Amniotic stem cell (primary cell): Measurements from ENCODE around the gene CRACR2A.

Source experiments
- DNase-seq: peaks from one replicate; lab custom pipeline; 2025; lab: John Stamatoyannopoulos, UW

CRACR2A gene

DNA sequence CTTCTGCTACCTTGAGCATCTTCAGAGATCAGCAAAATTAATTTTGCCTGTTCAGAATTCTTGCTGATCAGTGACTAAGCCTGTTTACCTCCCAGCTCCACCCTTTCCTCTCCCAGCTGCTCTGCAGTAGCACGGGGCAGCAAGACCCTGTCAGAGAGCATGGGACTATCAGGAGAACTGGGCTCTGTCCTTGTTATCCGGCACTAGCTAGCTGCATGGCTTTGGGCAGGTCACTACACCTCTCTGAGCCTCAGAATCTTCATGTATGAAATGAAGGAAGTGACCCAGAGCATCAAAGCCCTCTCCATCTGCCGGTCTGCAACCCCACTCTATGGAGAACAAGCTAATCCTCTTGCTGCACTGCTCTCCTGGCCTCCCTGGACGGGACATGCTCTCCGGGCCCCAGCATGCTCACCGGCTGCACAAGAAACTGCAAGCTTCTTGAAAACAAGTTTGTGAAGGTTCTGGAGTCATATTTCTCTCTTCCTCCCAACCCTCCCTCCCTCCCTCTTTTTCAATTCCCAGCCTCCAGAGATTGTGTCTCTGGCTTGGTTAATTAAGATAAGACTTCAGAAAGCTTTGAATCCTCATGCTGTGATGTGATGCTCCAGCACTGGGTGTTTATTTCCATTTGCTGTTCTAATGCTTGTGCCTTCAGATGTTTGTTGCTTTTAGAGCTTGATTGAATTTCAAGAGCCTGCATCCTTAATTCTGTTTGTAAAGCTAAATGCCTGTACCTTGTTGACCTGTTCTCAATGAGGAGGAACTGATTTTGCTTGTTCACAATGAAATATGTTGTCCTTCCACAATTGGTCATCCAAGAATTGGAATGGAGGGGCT, 101.1 kb downstream of the CRACR2A start:
- DNase-seq = no peak

DNA sequence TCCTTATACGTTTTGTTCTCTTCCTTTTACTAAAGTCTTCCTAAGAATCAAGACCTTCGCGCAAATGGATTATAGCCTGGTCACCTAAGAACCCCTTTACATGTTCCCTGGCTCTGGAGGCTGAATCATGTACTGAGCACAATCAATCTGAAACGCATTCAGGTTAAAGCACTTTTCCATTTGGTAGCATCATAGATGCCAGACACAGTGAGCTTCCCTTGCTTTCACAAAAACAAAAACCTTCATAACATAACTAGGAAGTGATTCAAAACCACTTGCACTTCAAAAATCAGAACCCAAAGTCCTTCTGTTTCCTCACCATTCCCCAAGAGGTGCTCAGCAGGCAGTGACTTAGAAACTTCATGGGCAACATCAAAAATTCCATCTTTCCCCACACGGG, 105.4 kb downstream of the CRACR2A start:
- DNase-seq = no peak

DNA sequence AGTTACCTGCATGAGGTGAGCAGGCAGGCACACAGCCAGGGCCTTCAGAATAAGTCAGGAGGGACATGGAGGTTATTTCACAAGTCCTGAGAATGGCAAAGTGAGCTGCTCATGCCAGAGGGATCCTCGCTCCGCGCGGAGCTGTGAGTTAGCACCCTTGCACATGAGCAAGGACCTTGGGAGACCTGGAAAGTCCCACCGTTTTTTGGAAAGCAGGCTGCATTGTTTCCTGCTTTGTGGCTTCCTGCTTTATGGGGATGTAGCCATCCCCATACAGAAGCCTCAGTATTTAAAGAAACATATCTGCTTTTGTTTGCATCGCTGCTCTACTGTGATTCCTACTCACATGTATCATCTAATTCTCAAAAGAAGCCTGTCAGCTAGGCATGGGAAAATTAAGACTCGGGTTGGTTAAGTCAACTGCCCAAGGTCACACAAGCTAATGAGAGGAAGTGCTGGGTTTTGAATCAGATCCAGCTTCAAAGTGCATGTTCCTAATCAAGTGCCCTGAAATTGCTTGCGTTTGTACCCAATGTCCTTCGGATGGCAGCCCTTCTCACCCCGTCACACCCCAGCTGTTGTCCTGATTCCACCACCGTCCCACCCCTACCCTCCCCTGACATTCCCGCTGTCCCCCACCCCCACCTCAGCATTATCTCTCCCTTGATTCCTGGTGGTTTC, 106.2 kb downstream of the CRACR2A start:
- no peak for DNase-seq

DNA sequence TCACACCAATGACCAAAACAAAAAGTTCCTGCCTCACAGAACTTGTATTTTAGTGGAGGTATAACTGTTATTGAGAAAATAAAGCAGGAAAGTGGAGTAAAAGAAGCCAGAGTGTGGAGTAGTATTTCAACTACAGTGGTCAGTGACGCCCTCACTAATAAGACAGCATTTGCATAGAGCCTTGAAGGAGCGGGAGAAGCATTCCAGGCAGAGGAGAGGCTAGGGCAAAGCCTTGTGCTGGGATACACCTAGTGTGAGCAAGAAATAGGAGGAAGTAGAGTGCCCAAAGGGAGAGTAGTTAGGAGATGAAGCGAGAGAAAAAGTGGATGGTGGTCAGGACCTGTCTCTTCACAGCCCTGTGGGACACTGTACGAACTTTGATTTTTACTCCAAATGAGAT, 107.8 kb downstream of the CRACR2A start:
- no peak for DNase-seq

DNA sequence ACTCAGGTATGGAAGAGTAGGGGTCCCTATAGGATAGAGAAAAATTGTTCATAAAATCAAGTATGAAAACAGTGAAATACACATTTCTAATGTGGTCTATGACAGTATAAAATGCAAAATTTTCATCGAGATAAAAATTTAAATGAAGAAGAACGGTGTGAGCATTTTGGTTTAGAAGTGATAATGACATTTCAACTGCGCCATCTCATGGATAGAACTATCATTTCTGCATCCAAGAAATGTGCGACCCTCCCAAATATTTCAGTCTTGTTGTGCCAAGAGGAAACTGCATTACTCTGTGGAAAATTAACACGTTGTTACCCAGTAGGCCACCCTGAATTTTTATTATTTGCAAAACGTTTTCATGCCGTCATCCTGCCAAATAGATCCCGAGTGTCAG, 108.8 kb downstream of the CRACR2A start:
- no peak for DNase-seq

DNA sequence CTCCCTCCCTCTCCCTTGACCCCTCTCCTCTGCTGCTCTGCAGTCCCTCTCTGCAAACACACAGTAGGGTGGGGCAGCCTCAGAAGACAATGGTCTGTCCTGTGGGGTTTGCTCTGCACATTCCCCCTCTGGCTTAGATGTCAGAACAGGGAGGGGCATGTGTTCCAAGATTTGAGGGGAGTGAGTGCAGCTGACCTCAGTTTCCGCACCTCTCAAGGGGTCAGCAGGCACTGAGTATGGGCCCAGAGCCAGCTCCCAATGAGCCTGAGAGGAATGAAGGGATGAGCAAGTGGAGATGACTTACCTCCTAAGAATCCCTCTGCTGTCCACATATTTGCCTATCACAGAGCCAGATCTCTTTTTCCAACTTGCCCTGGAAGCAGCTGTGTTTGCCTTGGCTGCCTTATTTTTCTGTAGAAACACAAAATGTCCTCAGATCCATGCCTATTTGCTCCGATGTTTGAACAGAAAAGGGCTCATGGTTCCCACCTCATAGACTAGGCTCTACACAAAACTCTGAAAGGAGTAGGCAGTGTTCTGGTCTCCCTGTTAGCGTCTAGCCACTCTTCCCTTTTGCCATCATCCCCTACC, 111.4 kb downstream of the CRACR2A start:
- DNase-seq = peak; percentile 41

DNA sequence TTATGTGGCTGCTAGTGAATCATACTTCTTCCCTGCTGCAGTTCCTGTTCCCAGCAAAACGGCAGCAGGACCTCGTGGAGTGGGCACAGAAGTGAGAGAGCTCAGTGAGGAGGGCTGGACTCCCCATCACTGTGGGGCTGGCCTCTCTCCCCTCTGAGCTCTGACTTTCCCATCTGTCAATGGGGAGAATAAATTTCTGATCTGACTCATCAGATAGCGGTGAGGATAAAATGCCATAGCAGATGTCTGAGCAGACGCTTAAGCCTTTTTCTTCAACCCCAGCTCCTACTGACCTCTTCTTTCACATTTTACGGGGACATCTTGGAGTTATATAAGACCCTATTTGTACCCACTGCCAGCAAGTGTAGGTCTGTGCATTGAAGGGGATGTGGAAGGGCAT, 116.6 kb downstream of the CRACR2A start:
- DNase-seq = no peak

DNA sequence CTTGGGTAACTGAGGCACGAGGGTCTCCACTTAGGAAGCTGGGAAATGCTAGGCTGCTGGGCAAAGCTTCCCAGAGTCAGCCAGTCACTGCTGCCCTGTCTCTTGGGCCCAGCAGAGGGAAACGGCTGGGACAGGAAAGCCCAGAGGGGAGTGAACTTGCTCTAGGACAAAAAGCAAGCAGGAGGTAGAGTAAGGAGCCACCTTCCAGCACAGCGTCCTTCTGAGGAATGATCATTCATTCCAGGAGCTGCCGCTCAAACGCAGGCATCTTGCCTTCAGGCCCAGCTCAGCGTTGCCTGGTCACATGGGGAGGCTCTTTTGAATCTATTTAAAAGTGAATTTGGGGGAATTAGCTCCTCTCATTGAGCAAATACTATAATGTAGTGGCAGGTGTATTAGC, 118.6 kb downstream of the CRACR2A start:
- DNase-seq = no peak

DNA sequence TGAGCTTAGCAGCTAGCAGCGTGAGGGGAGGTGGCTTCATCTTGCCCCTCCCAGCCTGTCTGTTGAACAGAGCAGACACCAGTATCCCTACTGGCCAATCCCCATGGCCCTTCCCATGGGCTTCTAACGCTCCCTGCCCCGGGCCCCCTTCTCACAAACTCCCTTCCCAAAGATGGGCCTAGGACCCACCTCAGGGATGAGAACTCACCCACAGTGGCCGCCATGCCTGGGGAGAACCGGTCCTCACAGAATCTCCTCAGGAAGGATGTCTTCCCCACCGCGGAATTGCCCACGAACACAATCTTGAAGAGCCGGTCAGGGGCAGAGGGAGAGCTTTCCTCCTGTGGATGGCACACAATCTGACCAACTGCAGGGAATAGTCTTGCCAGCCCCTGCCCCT, 119.5 kb downstream of the CRACR2A start:
- no peak for DNase-seq

DNA sequence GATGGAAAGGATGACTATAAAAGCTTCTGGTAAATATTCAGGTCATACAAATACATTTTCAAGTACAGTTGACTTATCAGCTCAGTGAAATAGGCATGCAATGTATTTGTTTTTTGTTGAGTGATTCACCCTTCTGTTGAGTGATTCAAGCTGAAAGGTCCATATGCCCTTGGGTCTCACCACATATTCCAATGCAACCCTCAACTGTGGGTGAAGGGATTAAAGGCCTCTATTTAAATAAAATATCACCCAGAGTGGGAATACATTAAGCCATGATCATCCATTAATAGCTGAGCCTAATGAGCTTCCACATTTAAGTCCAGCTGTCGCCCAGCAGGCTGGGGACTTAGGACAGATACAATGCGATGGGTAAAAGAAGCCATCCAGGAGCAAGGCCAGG, 120.2 kb downstream of the CRACR2A start:
- no peak for DNase-seq

DNA sequence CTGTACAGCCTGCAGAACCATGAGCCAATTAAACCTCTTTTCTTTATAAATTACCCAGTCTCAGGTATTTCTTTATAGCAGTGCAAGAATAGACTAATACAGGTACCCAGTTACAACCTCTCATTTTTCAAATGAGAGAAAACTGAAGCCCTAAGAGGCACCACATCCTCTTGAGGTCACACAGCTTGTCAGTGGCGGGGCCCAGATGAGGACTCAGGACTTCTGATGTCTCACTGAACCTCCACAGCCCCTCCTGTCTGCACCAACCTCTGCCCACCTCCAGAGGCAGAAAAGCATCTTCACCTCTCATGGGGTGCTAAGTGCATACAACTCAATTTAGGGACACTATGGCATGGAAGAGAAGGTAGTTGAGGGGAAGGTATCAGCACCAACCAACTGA, 120.7 kb downstream of the CRACR2A start:
- no peak for DNase-seq

DNA sequence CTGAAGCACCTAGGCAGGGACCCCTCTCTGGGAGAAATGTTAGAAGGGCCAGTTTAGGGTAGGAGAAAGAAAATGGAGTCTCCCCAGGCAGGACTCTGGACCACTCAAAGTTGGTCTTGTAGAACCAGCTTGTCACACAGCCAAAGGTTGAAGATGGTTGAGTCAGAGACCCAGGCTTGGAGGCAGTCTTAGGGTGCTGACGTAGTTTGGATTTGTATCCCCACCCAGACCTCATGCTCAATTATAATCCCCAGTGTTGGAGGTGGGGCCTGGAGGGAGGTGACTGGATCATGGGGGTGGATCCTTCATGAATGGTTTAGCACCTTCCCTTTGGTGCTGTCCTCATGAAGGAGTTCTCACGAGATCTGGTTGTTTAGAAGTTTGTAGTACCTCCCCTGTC, 121.2 kb downstream of the CRACR2A start:
- no peak for DNase-seq

DNA sequence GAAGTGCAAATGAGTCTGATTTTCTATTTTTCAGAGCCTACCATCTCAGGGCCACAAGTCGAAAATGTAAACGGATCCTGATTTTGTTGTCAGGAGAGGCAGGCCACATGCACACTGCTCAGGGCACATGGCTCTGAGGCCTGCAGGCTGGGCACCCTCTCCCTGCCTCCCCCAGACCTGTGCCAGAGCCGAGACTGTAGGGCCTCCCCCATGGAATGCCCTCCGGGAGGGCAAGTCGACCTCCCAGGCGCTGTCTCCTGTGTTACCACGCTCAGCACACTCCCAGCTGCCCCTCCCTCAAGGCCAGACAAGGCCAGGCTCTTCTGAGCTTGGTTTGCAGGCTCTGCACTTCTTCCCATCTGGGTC, 121.7 kb downstream of the CRACR2A start:
- DNase-seq = no peak

DNA sequence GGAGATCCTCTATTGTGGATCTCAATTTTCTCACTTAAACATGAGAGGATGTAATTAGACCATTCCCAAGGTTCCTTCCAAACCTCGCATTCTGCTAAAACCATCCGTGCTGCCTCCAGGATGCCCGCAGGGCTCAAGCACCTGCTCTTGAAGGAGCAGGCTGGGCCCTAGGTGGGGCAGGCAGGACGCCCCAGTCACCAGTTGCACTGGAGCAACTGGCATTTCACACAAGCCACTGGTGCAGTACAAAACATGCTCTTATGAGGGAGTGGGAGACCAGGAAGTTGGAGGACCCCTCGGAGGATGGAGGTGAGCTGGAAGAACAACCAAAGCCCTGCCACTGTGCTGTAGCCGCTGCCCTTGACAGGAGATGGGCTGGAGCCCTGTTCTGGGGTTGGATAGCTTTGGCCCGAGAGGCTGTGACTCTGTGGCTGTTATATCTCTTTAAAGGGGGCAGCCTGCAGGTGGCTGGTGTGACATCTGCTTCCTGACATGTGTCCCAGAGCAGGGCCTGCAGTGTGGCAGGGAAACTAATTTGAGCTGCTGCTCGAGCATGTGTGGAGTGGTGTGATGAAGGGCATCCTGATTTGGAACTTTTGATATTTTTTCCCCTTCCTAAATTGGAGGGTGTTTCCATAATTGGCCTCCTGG, 122.2 kb downstream of the CRACR2A start:
- DNase-seq = no peak

DNA sequence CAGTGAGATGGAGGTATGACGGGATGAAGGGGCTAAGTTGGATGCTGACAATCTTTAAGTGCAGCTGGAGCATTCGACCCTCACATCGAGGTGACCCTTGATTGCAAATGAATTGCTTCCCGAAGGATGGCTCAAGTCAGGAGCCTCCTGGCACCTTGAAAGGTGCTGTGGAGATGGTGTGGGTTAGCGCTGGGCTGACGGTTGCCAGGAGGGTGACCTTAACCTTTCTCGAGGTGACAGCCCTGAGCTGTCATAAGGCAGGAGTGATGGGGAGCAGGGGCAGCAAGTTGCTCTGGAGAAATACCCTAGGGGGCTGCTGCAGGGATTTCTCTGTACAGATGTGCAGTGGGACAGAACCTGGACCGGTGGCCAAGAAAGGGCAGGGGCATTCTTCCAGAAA, 122.8 kb downstream of the CRACR2A start:
- DNase-seq = no peak

DNA sequence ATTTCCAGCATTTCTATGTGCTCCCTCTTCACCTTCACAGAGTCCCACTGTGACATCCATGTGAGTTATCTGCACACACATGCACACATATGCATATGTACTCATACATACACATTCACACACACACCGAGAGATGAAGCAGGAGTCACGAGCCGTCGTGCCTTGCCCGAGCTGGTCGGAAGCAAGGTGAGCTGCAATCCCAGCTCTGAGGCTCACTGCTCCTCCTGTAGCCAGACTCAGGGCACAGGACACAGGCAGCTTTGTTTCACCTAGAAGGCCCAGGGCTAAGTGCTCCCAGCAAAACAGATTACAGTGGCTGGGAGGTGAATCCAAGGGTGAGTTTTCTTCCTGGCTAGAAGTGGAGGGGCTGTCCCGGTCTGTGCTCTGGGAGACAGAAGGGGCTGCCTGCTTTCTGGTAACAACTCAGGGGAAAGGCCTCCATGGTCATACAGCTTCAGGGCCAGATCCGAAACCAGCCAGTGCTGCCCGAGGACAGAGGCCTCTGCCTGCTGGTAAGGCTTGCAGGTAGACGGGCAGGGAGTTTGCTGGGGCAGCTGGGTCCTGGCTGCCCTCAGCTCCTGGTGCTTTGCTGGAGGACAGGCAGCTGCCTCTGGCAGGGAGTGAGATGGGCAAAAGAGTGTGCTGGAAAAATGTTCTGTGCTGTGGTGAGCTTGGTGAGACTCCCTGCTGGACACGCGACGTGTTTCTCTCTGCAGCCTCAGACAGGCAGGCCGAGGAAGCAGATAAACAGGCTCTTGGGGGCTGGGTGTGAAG, 123.7 kb downstream of the CRACR2A start:
- DNase-seq = no peak

DNA sequence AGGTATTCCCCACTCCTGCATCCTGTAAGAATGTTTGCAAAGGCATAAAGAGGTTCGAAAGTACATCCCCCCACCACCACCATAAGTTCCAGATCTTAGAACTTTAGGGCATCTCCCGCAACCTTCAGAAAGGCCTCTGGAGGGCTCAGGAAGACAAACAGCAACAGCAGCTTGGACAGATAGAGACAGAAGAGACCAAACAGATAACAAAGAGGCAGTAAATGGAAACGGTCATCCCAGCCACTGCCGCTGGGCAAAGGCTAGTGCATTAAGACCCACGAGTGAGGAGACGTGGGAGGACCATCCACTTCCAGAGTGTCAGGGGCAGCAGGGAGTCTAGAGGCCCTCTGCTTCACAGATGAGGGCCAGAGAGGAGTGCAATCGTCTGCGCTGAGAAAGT, 124.3 kb downstream of the CRACR2A start:
- DNase-seq = no peak

DNA sequence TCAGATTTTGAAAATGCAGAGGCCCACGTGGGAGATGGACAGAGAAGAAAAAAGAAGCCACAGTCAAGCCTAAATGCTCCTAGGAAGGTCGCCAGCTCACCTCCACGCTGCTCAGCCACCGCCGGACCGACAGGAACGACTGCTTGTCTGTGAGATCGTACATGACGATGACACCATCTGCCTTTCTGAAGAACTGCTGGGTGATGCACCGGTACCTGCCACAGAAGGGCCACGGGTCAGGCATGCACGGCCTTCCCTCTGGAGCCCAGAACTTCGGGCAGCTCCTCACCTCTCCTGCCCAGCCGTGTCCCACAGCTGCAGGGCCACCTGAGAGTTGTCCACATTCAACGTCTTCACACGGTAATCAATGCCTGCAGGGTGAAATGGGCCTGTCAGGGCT, 125.6 kb downstream of the CRACR2A start:
- no peak for DNase-seq

DNA sequence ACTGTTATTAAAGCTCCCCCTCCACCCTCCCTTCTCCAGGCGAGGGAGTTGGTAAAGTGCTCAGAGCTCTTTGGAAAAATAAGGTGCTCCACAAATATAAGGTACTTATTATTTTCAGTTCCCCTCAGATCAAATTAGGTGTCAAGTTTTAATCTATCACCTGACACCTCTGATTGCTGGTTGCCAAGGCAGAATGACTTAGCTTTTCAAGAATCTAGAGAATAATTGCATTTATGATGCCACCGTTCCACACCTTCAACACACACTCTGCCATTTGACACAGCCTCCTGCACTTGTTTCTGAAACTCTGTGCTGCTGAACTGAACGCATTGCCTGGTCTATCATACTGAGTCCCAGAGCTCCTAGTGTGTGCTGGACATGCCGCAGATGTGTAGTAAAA, 128.6 kb downstream of the CRACR2A start:
- DNase-seq = no peak

DNA sequence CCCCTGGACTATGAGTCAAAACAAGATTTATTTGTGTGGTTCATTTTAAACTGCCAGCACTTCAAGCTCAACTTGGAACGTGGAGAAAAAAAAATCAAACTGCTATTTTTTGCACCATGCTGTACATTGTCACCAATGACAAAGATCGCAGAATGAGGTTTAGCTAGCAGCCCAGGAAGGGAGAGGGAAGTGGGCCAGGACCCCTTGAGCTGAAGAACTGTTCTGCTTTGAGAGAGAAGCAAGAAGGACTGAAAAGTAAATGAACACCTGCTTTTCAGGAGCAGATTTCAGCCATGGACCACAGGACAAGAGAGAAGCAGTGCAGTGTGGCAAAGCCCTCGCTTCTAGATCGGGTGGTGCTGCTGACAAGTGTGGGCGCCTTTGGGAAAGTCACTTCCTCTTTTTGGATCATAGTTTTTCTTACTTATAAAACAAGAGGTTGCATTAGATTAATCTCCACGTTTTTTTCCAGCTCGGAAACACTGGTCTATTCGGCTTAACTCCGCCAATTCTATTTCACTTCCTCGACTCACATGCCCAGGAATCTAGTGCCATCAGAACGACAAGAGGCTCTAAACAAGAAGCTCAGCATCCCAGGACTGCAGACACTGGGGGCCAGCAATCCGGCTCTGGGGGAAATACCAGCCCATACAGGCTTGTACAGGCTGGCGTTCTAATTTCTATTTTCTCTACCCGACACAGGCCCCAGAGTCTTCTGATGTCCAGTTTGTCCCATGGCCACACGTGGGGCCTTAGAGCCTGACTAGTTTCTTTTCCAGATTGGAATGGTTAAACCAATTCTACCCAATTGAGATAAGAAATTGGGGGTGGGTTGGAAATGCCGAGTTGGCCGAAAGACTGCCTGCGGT, 129.9 kb downstream of the CRACR2A start:
- DNase-seq = no peak
